Vagina (tissue), 2 donors: ENCODE results near the gene AHCYL1.

Experiments used
- POLR2AphosphoS5 ChIP-seq, 2 donors: sonication (generic); formaldehyde crosslinking; IDR thresholded peaks; one replicate each; pipeline ENCODE4 v1.9.0; 2017; ENCODE audit warnings: antibody characterized with exemption in 2 of 2, mild to moderate bottlenecking in 2 of 2, low read depth in 1 of 2; ENCODE audit not compliant: insufficient read depth in 1 of 2
- TF ChIP-seq, protein P1 (sequence below), 3 experiments: fragments of 450-650 bp in 2 of 3; fragments of 200-600 bp in 1 of 3; sonication (generic) in 1 of 3; IDR thresholded peaks; one replicate each; pipeline ENCODE4 v1.5.1; 2017 to 2019; ENCODE audit warnings: antibody characterized with exemption in 3 of 3, mild to moderate bottlenecking in 2 of 3, moderate library complexity in 2 of 3

DNA sequence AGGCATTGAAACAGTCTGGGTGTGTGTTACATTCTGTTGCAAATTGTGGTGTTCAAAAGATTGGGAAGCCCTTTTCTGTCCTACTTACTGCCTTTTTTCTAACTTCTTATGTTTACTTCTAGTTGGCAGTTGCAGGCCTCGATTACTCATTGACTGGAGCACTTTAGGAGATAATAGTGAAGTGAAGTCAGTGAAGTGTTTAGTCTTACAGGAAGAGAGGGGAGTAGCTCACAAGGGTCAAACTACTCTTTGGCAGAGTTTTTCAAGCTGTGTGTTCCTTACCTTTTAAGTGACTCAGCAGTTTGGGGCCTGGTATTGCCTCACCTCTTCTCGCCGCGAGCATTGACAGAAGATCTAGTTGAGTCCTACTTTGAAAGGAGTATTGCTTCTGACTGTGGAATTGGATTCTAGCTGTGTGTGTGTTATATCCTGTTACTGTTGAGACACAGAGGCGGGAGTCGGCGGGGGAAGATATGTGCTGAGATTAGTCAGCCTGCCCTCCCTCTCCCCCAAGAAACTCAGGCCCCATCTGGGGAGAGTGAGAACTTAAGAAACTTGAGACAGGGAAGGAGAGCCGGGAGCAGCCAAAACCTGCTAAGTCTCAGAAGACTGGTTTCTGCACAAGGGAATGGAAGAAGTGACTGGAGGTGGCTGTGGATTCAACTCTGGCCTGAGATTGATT lies 19.3 kb downstream of the AHCYL1 start:
- TF ChIP-seq, protein P1, sequence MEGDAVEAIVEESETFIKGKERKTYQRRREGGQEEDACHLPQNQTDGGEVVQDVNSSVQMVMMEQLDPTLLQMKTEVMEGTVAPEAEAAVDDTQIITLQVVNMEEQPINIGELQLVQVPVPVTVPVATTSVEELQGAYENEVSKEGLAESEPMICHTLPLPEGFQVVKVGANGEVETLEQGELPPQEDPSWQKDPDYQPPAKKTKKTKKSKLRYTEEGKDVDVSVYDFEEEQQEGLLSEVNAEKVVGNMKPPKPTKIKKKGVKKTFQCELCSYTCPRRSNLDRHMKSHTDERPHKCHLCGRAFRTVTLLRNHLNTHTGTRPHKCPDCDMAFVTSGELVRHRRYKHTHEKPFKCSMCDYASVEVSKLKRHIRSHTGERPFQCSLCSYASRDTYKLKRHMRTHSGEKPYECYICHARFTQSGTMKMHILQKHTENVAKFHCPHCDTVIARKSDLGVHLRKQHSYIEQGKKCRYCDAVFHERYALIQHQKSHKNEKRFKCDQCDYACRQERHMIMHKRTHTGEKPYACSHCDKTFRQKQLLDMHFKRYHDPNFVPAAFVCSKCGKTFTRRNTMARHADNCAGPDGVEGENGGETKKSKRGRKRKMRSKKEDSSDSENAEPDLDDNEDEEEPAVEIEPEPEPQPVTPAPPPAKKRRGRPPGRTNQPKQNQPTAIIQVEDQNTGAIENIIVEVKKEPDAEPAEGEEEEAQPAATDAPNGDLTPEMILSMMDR (IDR thresholded peaks at IDR 0.05): no peak
- TF ChIP-seq POLR2AphosphoS5 (IDR thresholded peaks at IDR 0.05; ENCODE audit: insufficient read depth in 1 of 2, low read depth in 1 of 2): peak; percentile 43 to 68
